HCT116 (cell line): ENCODE measurements around the gene RNF166.

Experiments used
- POLR2A ChIP-seq: IDR thresholded peaks from 2 replicates; pipeline ENCODE4 v1.7.0; 2011; ENCODE audit warnings: borderline replicate concordance; ENCODE audit not compliant: insufficient read depth, insufficient read length; ENCODE audit errors: extremely low read depth
- RAD21 ChIP-seq: IDR thresholded peaks from 2 replicates; pipeline ENCODE4 v1.6.1; 2012; ENCODE audit warnings: low read depth, mild to moderate bottlenecking
- REST ChIP-seq: IDR thresholded peaks from 2 replicates; pipeline ENCODE4 v1.6.1; 2012; ENCODE audit warnings: low read depth

GRCh38 chr16:88706229-88706964, at the start of gene RNF166, which contains the start of gene CTU2:
- no peak for TF ChIP-seq RAD21
- TF ChIP-seq POLR2A: peak; percentile 53
- TF ChIP-seq REST: no peak
